Activated CD4-positive, alpha-beta T cell treated with anti-CD3 and anti-CD28 coated beads, Interleukin-2, amount 50 U/mL, for 4 hours (primary cell): ENCODE data around the gene RARS1.

ENCODE experiments used
- DNase-seq, 2 experiments: peaks; one replicate each; pipeline ENCODE4 v3.0.0-alpha.2; 2020

The RARS1 gene

DNA sequence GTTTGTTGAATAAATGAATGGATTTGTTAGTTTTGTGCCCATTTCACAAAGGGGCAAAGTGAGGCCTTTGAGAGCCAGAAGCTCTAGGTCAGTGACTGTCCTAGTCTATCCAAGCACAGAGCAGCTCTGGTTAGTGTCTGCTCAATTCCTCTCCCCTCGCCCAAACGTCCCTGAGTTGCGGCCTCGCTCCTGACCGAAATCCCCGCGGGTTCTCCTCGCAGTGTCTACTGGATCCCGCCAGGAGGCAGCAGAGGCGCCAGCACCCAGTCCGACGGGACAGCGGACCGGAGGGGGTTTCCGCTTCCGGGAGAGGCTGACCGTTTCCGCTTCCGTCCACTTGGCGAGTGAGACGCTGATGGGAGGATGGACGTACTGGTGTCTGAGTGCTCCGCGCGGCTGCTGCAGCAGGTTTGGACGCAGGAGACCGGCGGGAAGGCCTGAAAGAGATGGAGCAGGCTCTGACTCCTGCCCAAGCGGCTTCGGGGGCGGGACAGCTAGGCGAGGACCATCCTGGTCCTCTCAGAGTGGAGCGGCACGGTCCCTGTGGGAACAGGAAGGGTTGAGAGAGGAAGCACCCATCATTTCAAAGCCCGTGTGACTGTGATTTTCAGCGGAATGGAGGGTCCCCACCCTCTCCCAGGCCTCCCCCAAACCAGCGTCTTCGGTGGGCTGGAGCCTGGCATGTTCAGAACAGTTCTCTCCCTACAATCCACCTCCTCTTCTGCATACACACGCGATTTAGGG lies at the start of gene RARS1:
RARS1 (plus strand) TSS at position 336 of the 744 bp plus-strand sequence; CDS start at position 364, 28 bp downstream.
- DNase-seq, result peak; percentile 81 to 83

GRCh38 chr5:168438349-168438748 lies 47.9 kb upstream of the RARS1 start:
- no peak for DNase-seq

DNA sequence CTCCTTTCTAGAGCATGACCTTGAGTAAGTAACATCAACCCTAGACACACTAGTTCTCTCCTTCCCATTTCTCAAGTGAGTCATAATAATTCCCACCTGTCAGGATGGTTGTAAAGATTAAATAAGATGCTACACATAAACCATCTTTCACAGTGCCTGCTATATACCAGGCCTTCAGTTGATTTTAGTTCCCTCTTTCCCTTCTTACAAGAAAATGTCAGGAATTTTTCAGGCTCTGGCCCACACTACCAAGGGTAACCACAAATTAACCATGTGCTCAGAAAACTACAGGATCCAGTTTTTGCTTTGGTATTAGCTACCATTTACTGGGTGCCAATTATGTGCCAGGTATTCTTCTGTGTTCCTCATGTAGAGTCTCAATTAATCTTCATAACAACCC lies 42.7 kb upstream of the RARS1 start:
- no peak for DNase-seq

DNA sequence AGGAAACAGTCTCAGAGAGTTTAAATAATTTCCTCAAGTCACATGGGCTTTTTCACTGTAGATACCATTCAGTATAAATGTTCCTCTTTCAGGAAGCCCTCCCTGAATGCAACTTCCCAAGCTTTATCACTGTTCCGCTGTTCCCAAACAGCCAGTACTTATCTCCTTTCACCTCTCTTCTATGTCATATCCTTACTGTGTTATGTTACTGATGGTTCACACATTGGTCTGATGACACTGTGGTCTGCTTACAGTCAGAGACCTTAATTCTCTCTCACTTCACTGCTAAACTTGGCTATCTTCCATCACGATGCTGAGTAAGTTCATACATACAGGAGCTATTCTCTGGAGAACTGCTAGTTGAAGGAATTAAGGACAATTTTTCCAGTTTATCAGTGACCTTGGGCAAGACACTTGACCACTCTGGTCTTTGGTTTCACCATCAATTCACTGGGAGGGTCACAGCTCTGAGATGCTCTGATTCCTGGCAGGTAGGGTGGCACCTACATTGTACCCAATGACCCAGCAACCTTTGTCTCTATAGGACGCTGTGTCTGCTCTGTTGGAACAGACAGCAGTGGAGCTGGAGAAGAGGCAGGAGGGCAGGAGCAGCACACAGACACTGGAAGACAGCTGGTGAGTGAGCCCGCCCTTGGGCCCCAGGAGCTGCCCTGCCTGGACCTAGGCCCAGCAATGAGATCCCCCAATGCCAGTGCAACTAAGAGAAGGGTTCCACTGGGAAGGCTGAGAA lies 42.1 kb upstream of the RARS1 start:
- no peak for DNase-seq

GRCh38 chr5:168446983-168447619 lies 39.2 kb upstream of the RARS1 start:
- no peak for DNase-seq

GRCh38 chr5:168447808-168448207 lies 38.5 kb upstream of the RARS1 start:
- no peak for DNase-seq

DNA sequence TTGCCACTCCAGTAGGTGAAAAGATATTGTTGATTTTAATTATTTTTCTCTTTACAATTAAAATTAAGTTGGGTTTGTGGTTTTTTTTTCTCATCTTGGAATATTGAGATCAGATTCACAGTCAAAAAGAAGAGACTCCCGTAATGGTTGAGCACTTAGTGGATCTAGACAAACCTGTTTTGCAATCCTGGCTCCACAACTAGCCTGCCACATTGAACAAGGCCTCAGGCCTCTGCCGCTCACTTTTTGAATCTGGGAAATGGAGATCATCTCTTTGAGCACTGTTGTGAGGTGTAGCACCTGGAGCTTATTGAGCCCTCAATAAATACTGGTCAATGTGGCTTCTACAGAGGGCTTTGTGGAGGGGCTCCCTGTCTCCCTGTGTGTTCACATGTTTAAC lies 37.1 kb upstream of the RARS1 start:
- DNase-seq, result no peak

DNA sequence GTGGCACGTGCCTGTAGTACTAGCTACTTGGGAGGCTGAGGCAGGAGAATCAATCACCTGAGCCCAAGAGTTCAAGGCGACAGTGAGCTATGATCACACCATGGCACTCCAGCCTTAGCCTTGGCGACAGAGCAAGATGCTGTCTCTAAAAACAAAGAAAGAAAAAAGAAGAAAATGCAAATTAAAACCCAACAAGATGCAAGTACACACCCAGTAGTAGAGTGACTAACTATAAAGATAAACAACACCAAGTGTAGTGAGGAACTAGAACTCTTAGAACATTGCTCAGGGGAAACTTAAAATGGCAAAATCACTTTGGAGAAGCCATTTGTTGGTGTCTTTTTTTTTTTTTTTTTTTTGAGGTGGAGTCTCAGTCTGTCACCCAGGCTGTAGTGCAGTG lies 34.7 kb upstream of the RARS1 start:
- DNase-seq, result no peak

GRCh38 chr5:168455201-168455600 lies 31.1 kb upstream of the RARS1 start:
- DNase-seq, result no peak

DNA sequence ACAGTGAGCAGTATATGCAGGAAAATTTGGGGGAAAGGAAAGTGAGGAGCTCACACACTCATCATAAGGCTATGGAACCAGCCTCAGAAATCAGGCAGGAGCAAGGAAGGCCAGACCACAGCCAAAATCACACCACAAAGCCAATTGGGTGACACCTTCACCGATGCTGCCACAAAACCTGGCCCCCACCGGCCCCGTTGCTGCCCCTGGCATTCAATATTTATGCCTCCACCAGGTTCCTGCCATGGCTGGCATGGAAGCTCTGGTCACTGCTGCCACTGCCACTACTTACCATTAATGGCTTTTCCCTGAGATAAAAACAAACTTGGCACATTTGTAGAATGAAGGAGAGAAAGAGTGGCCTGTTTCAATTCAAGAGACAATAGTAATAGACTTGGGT lies 28.7 kb upstream of the RARS1 start:
- no peak for DNase-seq

GRCh38 chr5:168460606-168461005 lies 25.7 kb upstream of the RARS1 start:
- no peak for DNase-seq

- no peak for DNase-seq
These were observed 23.2 kb upstream of the RARS1 start for GRCh38 chr5:168463081-168463480.

DNA sequence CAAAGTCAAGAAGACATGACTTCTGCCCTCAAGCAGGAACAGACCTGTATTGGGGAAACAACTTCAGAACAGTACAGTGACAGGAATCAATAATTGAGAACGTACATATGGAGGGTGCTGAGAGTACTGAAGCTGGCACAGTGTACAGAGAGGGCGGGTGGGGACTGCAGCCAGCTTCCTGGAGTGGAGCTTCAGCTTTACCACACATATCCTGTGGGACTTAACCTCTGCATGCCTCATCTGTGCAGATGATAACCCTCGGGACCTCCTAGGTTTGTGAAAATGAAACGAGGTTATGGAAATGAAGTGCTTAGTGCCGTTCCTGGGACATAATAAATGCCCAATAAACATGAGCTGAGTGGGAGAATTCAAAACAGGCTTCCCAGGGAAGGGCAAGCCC lies 22.1 kb upstream of the RARS1 start:
- DNase-seq, result no peak

DNA sequence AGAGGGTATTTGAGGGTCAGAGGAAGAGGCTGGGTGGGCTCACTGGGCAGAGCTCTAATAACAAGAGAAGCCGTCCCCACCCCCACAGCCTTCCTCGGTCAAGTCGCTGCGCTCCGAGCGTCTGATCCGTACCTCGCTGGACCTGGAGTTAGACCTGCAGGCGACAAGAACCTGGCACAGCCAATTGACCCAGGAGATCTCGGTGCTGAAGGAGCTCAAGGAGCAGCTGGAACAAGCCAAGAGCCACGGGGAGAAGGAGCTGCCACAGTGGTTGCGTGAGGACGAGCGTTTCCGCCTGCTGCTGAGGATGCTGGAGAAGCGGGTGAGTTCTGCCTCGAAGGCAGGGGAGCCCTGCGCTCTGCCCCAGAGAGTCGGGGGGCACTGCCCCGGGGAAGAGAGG lies 21.6 kb upstream of the RARS1 start:
- no peak for DNase-seq

DNA sequence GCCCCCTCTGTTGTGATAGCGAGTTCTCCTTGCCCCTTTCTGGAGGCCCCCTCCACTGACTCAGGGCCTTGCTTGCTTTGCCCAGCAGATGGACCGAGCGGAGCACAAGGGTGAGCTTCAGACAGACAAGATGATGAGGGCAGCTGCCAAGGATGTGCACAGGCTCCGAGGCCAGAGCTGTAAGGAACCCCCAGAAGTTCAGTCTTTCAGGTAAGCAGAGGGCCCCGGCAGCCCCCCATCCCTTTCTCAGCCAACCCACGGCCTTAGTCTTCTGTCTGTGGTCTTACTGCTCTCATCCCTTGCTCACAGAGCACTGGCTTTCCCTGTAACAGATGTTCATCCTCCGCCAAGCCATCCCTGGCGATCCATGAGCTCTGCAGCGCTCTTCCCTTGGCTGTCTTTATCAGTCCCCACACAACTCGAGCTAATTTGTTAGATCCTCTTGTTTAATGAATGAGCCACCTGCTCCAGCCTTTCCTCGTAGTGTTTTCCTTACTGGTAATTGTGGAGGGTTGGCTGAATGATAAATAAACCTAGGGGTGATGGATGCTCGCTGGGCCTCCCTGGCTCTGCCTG lies 18.4 kb upstream of the RARS1 start:
- no peak for DNase-seq

GRCh38 chr5:168468836-168469235 lies 17.4 kb upstream of the RARS1 start:
- no peak for DNase-seq

DNA sequence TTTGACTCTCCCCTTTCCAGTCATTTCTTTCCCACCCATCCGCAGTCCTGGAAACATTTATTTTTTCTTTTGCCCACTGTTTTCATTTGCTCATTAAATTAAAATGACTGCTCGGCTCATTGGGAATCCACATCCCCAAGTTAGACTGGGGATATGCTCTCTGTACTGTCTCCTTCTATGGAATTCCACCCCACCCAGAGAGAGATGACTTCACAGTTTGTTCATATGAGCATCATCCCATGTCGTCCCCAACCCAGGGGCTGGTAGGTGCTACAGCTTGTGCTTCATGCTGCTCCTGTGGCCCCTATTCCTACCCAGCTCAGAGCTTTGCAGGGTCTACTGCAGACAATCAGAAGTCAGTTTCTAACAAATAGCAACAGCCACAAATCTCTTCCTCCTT lies 16.5 kb upstream of the RARS1 start:
- no peak for DNase-seq

DNA sequence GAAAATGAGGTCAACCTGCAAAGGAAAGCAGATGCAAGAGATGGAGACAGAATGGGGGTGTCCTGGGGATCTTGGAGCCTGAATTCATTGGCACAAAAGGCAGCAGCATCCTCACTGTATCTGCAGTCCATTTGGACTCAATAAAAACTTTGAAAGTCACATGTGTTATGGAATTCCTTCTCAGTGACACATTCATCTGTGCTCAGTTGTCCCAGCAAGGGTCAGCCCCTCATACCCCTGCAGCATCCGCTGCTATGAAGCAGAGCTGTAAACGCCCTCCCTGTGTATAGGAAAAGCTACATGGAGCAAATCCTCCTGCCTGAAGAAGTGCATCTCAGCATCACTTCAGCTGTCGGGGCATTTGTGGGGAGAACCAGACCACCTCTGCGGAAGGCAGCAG lies 14.5 kb upstream of the RARS1 start:
- DNase-seq, result no peak

DNA sequence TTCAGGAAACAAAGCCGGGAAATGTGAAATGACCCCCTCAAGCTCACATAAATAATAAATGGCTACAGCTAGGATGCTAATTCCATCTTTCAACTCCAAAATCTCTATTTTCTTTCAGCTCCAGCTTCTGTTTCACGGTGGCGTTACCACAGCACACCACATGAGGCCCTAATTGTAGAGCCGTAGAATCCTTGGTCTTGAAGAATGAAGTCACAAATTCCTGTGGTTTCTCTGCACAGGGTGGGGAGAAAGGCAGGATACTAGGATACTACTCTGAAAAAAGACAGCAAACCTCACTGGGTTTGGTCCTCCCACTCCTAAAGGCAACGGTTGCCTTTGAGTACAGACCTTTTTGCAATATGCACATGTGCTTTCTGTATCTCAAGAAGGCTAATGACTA lies 13.9 kb upstream of the RARS1 start:
- DNase-seq, result no peak

DNA sequence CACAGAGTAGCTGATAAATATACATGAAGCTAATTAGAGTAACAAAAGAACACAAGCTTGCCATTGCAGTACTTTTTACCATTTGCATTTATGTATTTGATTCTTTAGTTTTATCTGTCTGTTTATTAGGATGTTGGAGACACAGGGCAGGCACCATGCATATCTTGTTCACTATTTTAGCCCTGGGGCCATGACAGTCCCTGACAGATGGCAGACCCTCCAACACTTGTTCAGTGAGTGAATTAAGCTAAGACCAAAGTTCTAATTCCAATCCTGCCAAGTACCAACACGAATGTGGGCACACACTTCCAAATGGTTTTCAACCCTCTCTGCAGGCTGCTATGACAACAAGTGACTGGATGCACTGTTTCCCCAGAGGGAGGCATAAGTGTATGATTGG lies 12.0 kb upstream of the RARS1 start:
- DNase-seq, result no peak

GRCh38 chr5:168477060-168477459 lies 9.2 kb upstream of the RARS1 start:
- no peak for DNase-seq

GRCh38 chr5:168479166-168479565 lies 7.1 kb upstream of the RARS1 start:
- no peak for DNase-seq

GRCh38 chr5:168480601-168481000 lies 5.7 kb upstream of the RARS1 start:
- no peak for DNase-seq

DNA sequence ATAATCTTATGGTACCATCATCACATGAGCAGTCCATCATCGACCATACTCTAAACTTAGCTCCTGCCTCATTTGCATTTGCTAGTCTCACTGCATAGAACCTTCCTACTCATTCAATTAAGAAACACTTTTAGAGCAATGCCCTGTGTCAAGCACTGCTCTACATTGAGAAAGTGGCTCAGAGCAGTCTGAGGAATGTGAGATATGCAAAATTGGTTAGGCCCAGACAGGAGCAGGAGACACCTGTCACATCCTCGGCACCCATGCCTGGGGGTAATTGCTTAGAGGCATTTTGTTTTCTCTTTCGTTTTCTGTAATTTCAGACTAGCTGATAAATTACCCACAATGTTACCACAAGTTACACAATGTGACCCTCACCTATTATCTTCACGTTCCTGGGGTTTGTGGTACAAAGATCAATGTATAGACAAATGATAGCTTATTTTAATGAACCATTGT lies 4.9 kb upstream of the RARS1 start:
- DNase-seq, result no peak
